HepG2 (cell line): ENCODE measurements around the gene TMEM186. TPM values are rescaled to one million over a fixed set of nuclear protein-coding genes. Genes with fewer than 3 reads are reported as not detected.

Experiments
- BCL3 ChIP-seq: sonication (generic); formaldehyde crosslinking; IDR thresholded peaks from 2 replicates; pipeline ENCODE4 v1.5.1; 2020; ENCODE audit warnings: mild to moderate bottlenecking, missing genetic modification reagents, moderate library complexity
- CBX2 ChIP-seq, 2 experiments: fragments of 200-600 bp in 1 of 2; sonication (generic); formaldehyde crosslinking in 1 of 2; IDR thresholded peaks; 2 replicates each; pipeline versions ENCODE4 v1.7.0 to v1.8.1; 2018 to 2022; ENCODE audit warnings: low read depth in 2 of 2, low read length in 1 of 2, mild to moderate bottlenecking in 1 of 2, missing genetic modification reagents in 1 of 2
- HDAC6 ChIP-seq: fragments of 200-600 bp; sonication (generic); IDR thresholded peaks from 2 replicates; pipeline ENCODE4 v1.7.0; 2017; ENCODE audit warnings: mild to moderate bottlenecking, antibody characterized with exemption, low read length, low read depth
- IKZF4 ChIP-seq: sonication (generic); formaldehyde crosslinking; IDR thresholded peaks from 2 replicates; pipeline ENCODE4 v1.5.1; 2020; ENCODE audit warnings: borderline replicate concordance, mild to moderate bottlenecking, low read depth, missing genetic modification reagents; ENCODE audit errors: not compliant biosample characterization
- NCOA1 ChIP-seq: sonication (generic); formaldehyde crosslinking; IDR thresholded peaks from 2 replicates; pipeline ENCODE4 v1.9.0; 2021; ENCODE audit warnings: missing genetic modification reagents
- PBX2 ChIP-seq: IDR thresholded peaks from 2 replicates; pipeline ENCODE4 v1.6.1; 2016; ENCODE audit warnings: control low read depth
- REST ChIP-seq, 2 experiments: IDR thresholded peaks; 2 replicates each; pipeline ENCODE4 v1.6.1; 2011 to 2012; ENCODE audit warnings: low read length in 2 of 2, borderline replicate concordance in 1 of 2, low read depth in 1 of 2, mild to moderate bottlenecking in 1 of 2, moderate library complexity in 1 of 2
- SKI ChIP-seq: fragments of 450-650 bp; IDR thresholded peaks from one replicate; pipeline ENCODE4 v1.6.1; 2018; ENCODE audit warnings: mild to moderate bottlenecking; ENCODE audit not compliant: partially characterized antibody
- TEAD2 ChIP-seq: sonication (generic); formaldehyde crosslinking; IDR thresholded peaks from 2 replicates; pipeline ENCODE4 v1.9.0; 2021; ENCODE audit warnings: missing genetic modification reagents
- TEAD3 ChIP-seq: optimal IDR thresholded peaks from 2 replicates; pipeline ENCODE3; 2016; ENCODE audit warnings: borderline replicate concordance
- ZNF318 ChIP-seq: sonication (generic); formaldehyde crosslinking; IDR thresholded peaks from 2 replicates; pipeline ENCODE4 v1.4.0; 2020; ENCODE audit warnings: mild to moderate bottlenecking, missing genetic modification reagents
- ZNF460 ChIP-seq: sonication (generic); formaldehyde crosslinking; IDR thresholded peaks from 2 replicates; pipeline ENCODE4 v1.5.1; 2020; ENCODE audit warnings: missing genetic modification reagents, mild to moderate bottlenecking, borderline replicate concordance
- polyA plus RNA-seq, 8 experiments: library from polyadenylated mRNA; depleted of rRNA in 3 of 8; stranded (reverse) in 7 of 8; unstranded in 1 of 8; fragments of >200 nt; fragmentation: Illumina TruSeq in 4 of 8; extraction: Trizol in 4 of 8; gene quantifications; 2 replicates each; pipeline versions ENCODE4 v1.2.1 to v1.2.3, GENCODE V29; 2011 to 2016; ENCODE audit warnings: low read depth in 4 of 8, missing spikeins in 1 of 8, mixed read lengths in 1 of 8; ENCODE audit not compliant: insufficient read depth in 1 of 8
- total RNA-seq, 5 experiments: library from RNA; depleted of rRNA; stranded (reverse); fragments of >200 nt; fragmentation: Illumina TruSeq; extraction: Trizol; gene quantifications; 2 replicates each; pipeline ENCODE4 v1.2.3, GENCODE V29; 2016; ENCODE audit warnings: low read depth in 1 of 5

TMEM186 gene
- total and polyA plus RNA-seq, 2 of the 13 experiments (the other 11 are each of a cell fraction or from before 2014, with no cell fraction given): 16.2 to 19.3 TPM

- peak; percentile 96 for TF ChIP-seq ZNF318 (CRISPR knock-in tag)
- TF ChIP-seq PBX2 (CRISPR knock-in tag): 0 out of 2 replicates have a peak, but pooled peaks have one; percentile 38
- TF ChIP-seq ZNF460 (CRISPR knock-in tag): no peak; the same call in 1 of the 2 replicates
- peak; percentile 42 for TF ChIP-seq SKI
- peak; percentile 97 for TF ChIP-seq TEAD2 (CRISPR knock-in tag)
- TF ChIP-seq CBX2 (IDR thresholded peaks at IDR 0.05; ENCODE audit: low read depth, low read length): no peak
- peak; percentile 79; the same call in 1 of the 2 replicates for TF ChIP-seq CBX2 (CRISPR knock-in tag; IDR thresholded peaks at IDR 0.05; ENCODE audit: low read depth)
- TF ChIP-seq TEAD3: peak; percentile 90
- TF ChIP-seq HDAC6: no peak
- TF ChIP-seq REST (IDR thresholded peaks at IDR 0.05; ENCODE audit: borderline replicate concordance in 1 of 2, low read depth in 1 of 2, low read length in 2 of 2): peak in 1 of 2 experiments; percentile 74; a peak in 1 of 4 replicates
- peak; percentile 99 for TF ChIP-seq BCL3 (CRISPR knock-in tag)
- TF ChIP-seq IKZF4: peak; percentile 92
- no peak for TF ChIP-seq NCOA1
These were observed at the start of gene TMEM186, which contains the start of gene PMM2 (continued) for GRCh38 chr16:8797364-8798173.
